HepG2 (cell line): ENCODE results near the gene SNX11. TPM values are rescaled to one million over a fixed set of nuclear protein-coding genes. Genes with fewer than 3 reads are reported as not detected.
A peak's percentile ranks its signal among the peaks of the same experiment; 100 is the strongest.

ENCODE experiments used
- ARID4A ChIP-seq: sonication (generic); formaldehyde crosslinking; IDR thresholded peaks from 2 replicates; pipeline ENCODE4 v1.5.0; 2020; ENCODE audit warnings: mild to moderate bottlenecking, missing genetic modification reagents, borderline replicate concordance
- BORCS8-MEF2B ChIP-seq: sonication (generic); formaldehyde crosslinking; IDR thresholded peaks from 2 replicates; pipeline ENCODE4 v1.8.0; 2022; ENCODE audit warnings: mild to moderate bottlenecking, missing genetic modification reagents
- CHD2 ChIP-seq: IDR thresholded peaks from 2 replicates; pipeline ENCODE4 v1.6.1; 2011; ENCODE audit warnings: low read depth, low read length, improper control_type of control experiment
- HOXA3 ChIP-seq: sonication (generic); formaldehyde crosslinking; IDR thresholded peaks from 2 replicates; pipeline ENCODE4 v1.5.0; 2020; ENCODE audit warnings: missing genetic modification reagents
- IRF2 ChIP-seq: IDR thresholded peaks from 2 replicates; pipeline ENCODE4 v1.6.1; 2018; ENCODE audit warnings: missing genetic modification reagents, missing compliant biosample characterization
- IRX3 ChIP-seq: sonication (generic); formaldehyde crosslinking; IDR thresholded peaks from 2 replicates; pipeline ENCODE4 v1.8.1; 2023; ENCODE audit warnings: mild to moderate bottlenecking, low read depth, missing genetic modification reagents, borderline replicate concordance
- ISX ChIP-seq: sonication (generic); formaldehyde crosslinking; conservative IDR thresholded peaks from 2 replicates; pipeline ENCODE4 v1.5.0; 2020; ENCODE audit warnings: missing genetic modification reagents
- JARID2 ChIP-seq: sonication (generic); formaldehyde crosslinking; IDR thresholded peaks from 2 replicates; pipeline ENCODE4 v1.8.1; 2023; ENCODE audit warnings: missing genetic modification reagents, inconsistent platforms; ENCODE audit not compliant: insufficient replicate concordance
- MTA3 ChIP-seq: sonication (generic); formaldehyde crosslinking; IDR thresholded peaks from 2 replicates; pipeline ENCODE4 v1.4.0; 2020; ENCODE audit warnings: missing genetic modification reagents
- MXI1 ChIP-seq: IDR thresholded peaks from 3 replicates; pipeline ENCODE4 v1.6.1; 2012; ENCODE audit warnings: low read depth, low read length, inconsistent platforms, borderline replicate concordance
- NFE2L2 ChIP-seq: fragments of 150-350 bp; IDR thresholded peaks from 2 replicates; pipeline ENCODE4 v1.6.1; 2014; ENCODE audit warnings: low read length
- SIN3B ChIP-seq: fragments of 150-350 bp; IDR thresholded peaks from 2 replicates; pipeline ENCODE4 v1.6.1; 2014; ENCODE audit warnings: low read length
- THYN1 ChIP-seq: sonication (generic); formaldehyde crosslinking; IDR thresholded peaks from 2 replicates; pipeline ENCODE4 v1.8.1; 2023; ENCODE audit warnings: low read depth, mild to moderate bottlenecking, moderate library complexity, missing genetic modification reagents, borderline replicate concordance
- XBP1 ChIP-seq: sonication (generic); formaldehyde crosslinking; IDR thresholded peaks from 2 replicates; pipeline ENCODE4 v1.5.0; 2020; ENCODE audit warnings: missing genetic modification reagents
- YY1 ChIP-seq: IDR thresholded peaks from 2 replicates; pipeline ENCODE4 v1.6.1; 2011; ENCODE audit warnings: low read length, low read depth, moderate library complexity, mild to moderate bottlenecking; ENCODE audit not compliant: insufficient read depth, insufficient replicate concordance
- ZBTB20 ChIP-seq: sonication (generic); formaldehyde crosslinking; IDR thresholded peaks from 2 replicates; pipeline ENCODE4 v1.8.1; 2023; ENCODE audit warnings: missing genetic modification reagents, low read depth, mild to moderate bottlenecking, borderline replicate concordance
- ZFP82 ChIP-seq: sonication (generic); formaldehyde crosslinking; IDR thresholded peaks from 2 replicates; pipeline ENCODE4 v1.5.1; 2020; ENCODE audit warnings: mild to moderate bottlenecking, missing genetic modification reagents, borderline replicate concordance
- ZFP91 ChIP-seq: sonication (generic); formaldehyde crosslinking; IDR thresholded peaks from 2 replicates; pipeline ENCODE4 v1.9.0; 2022; ENCODE audit warnings: missing genetic modification reagents, mild to moderate bottlenecking, borderline replicate concordance
- ZFX ChIP-seq: sonication (generic); formaldehyde crosslinking; IDR thresholded peaks from 2 replicates; pipeline ENCODE4 v1.4.0; 2020; ENCODE audit warnings: mild to moderate bottlenecking, low read depth, missing genetic modification reagents, moderate library complexity
- ZMAT3 ChIP-seq: sonication (generic); formaldehyde crosslinking; conservative IDR thresholded peaks from 2 replicates; pipeline ENCODE4 v1.7.0; 2021; ENCODE audit warnings: missing genetic modification reagents
- ZNF703 ChIP-seq: sonication (generic); formaldehyde crosslinking; IDR thresholded peaks from 2 replicates; pipeline ENCODE4 v1.5.1; 2020; ENCODE audit warnings: missing genetic modification reagents, mild to moderate bottlenecking, moderate library complexity, borderline replicate concordance
- ZSCAN5A ChIP-seq: sonication (generic); formaldehyde crosslinking; IDR thresholded peaks from 2 replicates; pipeline ENCODE4 v1.8.0; 2022; ENCODE audit warnings: mild to moderate bottlenecking, missing genetic modification reagents, borderline replicate concordance
- polyA plus RNA-seq, 8 experiments: library from polyadenylated mRNA; depleted of rRNA in 3 of 8; stranded (reverse) in 7 of 8; unstranded in 1 of 8; fragments of >200 nt; fragmentation: Illumina TruSeq in 4 of 8; extraction: Trizol in 4 of 8; gene quantifications; 2 replicates each; pipeline versions ENCODE4 v1.2.1 to v1.2.3, GENCODE V29; 2011 to 2016; ENCODE audit warnings: low read depth in 4 of 8, missing spikeins in 1 of 8, mixed read lengths in 1 of 8; ENCODE audit not compliant: insufficient read depth in 1 of 8
- total RNA-seq, 5 experiments: library from RNA; depleted of rRNA; stranded (reverse); fragments of >200 nt; fragmentation: Illumina TruSeq; extraction: Trizol; gene quantifications; 2 replicates each; pipeline ENCODE4 v1.2.3, GENCODE V29; 2016; ENCODE audit warnings: low read depth in 1 of 5

The SNX11 gene
- total and polyA plus RNA-seq, 2 of the 13 experiments (the other 11 are each of a cell fraction or from before 2014, with no cell fraction given) = 12.9 to 14.0 TPM

GRCh38 chr17:48101012-48101720, 6.4 kb upstream of the SNX11 start, which contains the start of gene CBX1 (continued):
- TF ChIP-seq ARID4A (CRISPR knock-in tag) (peak; percentile 96), ZFP91 (CRISPR knock-in tag) (peak; percentile 95), ISX (CRISPR knock-in tag) (no peak; the same call in 1 of the 2 replicates), ZBTB20 (CRISPR knock-in tag) (no peak), ZFP82 (CRISPR knock-in tag) (no peak; the same call in 1 of the 2 replicates), NFE2L2 (no peak), ZNF703 (CRISPR knock-in tag) (no peak; the same call in 1 of the 2 replicates), ZSCAN5A (CRISPR knock-in tag) (peak; percentile 81; the same call in 1 of the 2 replicates), SIN3B (no peak), MXI1 (no peak), MTA3 (CRISPR knock-in tag) (no peak), ZFX (CRISPR knock-in tag) (peak; percentile 95), JARID2 (CRISPR knock-in tag) (no peak), XBP1 (CRISPR knock-in tag) (no peak), HOXA3 (CRISPR knock-in tag) (peak; percentile 83), YY1 (no peak), THYN1 (CRISPR knock-in tag) (no peak), BORCS8-MEF2B (peak; percentile 66; the same call in 1 of the 2 replicates), IRF2 (CRISPR knock-in tag) (peak; percentile 87; the same call in 1 of the 2 replicates), ZMAT3 (peak; percentile 77), IRX3 (CRISPR knock-in tag) (no peak), CHD2 (no peak)
